Skeletal muscle cell (primary cell): Measurements from ENCODE around the gene MKRN2OS.
A peak's percentile ranks its signal among the peaks of the same experiment; 100 is the strongest.

ENCODE experiments used
- DNase-seq: peaks from one replicate; pipeline ENCODE4 v3.0.0-alpha.2; 2010; ENCODE audit warnings: low read depth
- H3K4me3 ChIP-seq: 2 replicates; pipeline ENCODE4 v1.5.1; 2011; ENCODE audit warnings: low read depth, mild to moderate bottlenecking, control low read depth, low read length, moderate library complexity

Gene MKRN2OS

GRCh38 chr3:12518261-12519028 lies 26.9 kb downstream of the MKRN2OS start:
- no peak overlapping the region for H3K4me3 ChIP-seq
- DNase-seq, result no peak

- no peak for DNase-seq
- H3K4me3 ChIP-seq, result no peak overlapping the region
Observed at GRCh38 chr3:12516873-12517272, 28.4 kb downstream of the MKRN2OS start.

GRCh38 chr3:12515631-12516030 lies 29.7 kb downstream of the MKRN2OS start:
- no peak for DNase-seq
- no peak overlapping the region for H3K4me3 ChIP-seq

GRCh38 chr3:12513694-12514446 lies 31.4 kb downstream of the MKRN2OS start:
- no peak overlapping the region for H3K4me3 ChIP-seq
- no peak for DNase-seq

- no peak for DNase-seq
- H3K4me3 ChIP-seq, result no peak overlapping the region
Observed at GRCh38 chr3:12512534-12513118, 32.7 kb downstream of the MKRN2OS start.

- DNase-seq, result no peak
Observed at GRCh38 chr3:12509466-12509865, 35.8 kb downstream of the MKRN2OS start.

GRCh38 chr3:12508291-12508700 lies 37.0 kb downstream of the MKRN2OS start:
- peak; percentile 100 for DNase-seq
- peak overlapping the region; percentile 17 for H3K4me3 ChIP-seq

More at GRCh38 chr3:12509466-12509865, 35.8 kb downstream of the MKRN2OS start:
- no peak overlapping the region for H3K4me3 ChIP-seq

GRCh38 chr3:12507591-12508281 lies 37.6 kb downstream of the MKRN2OS start:
- H3K4me3 ChIP-seq, result peak overlapping the region; percentile 17
- peak; percentile 87 for DNase-seq

GRCh38 chr3:12506201-12506709 lies 39.0 kb downstream of the MKRN2OS start:
- no peak for DNase-seq
- no peak overlapping the region for H3K4me3 ChIP-seq

- no peak overlapping the region for H3K4me3 ChIP-seq
- DNase-seq, result no peak
Observed at GRCh38 chr3:12503126-12503957, 42.0 kb downstream of the MKRN2OS start.

- no peak overlapping the region for H3K4me3 ChIP-seq
- peak; percentile 74 for DNase-seq
Observed at GRCh38 chr3:12501360-12502020, 43.8 kb downstream of the MKRN2OS start.

GRCh38 chr3:12499474-12499873 lies 45.8 kb downstream of the MKRN2OS start:
- DNase-seq, result no peak
- no peak overlapping the region for H3K4me3 ChIP-seq

- no peak overlapping the region for H3K4me3 ChIP-seq
- no peak for DNase-seq
Observed at GRCh38 chr3:12496453-12496761, 48.9 kb downstream of the MKRN2OS start.

- H3K4me3 ChIP-seq, result no peak overlapping the region
- no peak for DNase-seq
Observed at GRCh38 chr3:12495749-12496452, 49.4 kb downstream of the MKRN2OS start.

- no peak overlapping the region for H3K4me3 ChIP-seq
- DNase-seq, result peak; percentile 78
Observed at GRCh38 chr3:12490547-12490946, 54.8 kb downstream of the MKRN2OS start.

- no peak overlapping the region for H3K4me3 ChIP-seq
Observed at GRCh38 chr3:12489832-12490231, 55.5 kb downstream of the MKRN2OS start.

More at GRCh38 chr3:12489832-12490231, 55.5 kb downstream of the MKRN2OS start:
- no peak for DNase-seq
